ENCODE results near the gene MSL1. TPM values are rescaled to one million over a fixed set of nuclear protein-coding genes. Genes with fewer than 3 reads are reported as not detected.

Gene MSL1
- total and polyA plus RNA-seq, 9 of the 15 experiments (the other 6 are each of a cell fraction or from before 2014, with no cell fraction given): 13.8 to 120 (median 61.9) TPM

DNA sequence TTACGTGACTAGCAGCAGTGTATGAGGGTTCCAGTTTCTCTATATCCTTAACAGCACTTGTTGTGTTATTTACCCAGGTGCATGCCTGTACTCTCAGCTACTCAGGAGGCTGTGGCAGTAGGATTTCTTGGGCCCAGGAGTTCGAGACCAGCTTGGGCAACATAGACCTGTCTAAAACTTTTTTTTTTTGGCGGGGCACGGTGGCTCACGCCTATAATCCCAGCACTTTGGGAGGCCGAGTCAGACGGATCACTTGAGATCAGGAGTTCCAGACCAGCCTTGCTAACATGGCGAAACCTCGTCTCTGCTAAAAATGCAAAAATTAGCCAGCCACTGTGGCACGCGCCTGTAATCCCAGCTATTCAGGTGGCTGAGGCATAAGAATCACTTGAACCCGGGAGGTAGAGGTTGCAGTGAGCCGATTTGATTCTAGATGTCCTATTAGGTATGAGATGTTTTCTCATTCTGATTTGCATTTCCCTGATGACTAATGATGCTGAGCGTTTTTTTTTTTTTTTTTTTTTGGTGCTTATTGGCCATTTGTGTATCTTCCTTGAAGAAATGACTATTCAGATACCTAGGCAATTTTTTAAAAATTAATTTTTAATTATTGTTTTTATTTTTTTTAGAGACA, 31.9 kb downstream of the MSL1 start (continued):
- TF ChIP-seq BRD9 (IDR thresholded peaks at IDR 0.05; ENCODE audit: low read depth, partially characterized antibody) (peak; percentile 12), NCOA1 (IDR thresholded peaks at IDR 0.05; ENCODE audit: low read depth) (no peak), ZNF41 (CRISPR knock-in tag; conservative IDR thresholded peaks at IDR 0.05) (no peak)

- ChIA-PET CTCF (ENCODE audit: low intra/inter-chr PET ratio) (no interaction called here), POLR2A (interaction anchor here (0.7 to 1.1 kb wide), 4 partner anchors 10 to 130 kb away, joined by 3 to 4 read pairs (median 3); no protein-coding TSS in a partner anchor)
- WGBS (ENCODE audit: insufficient coverage, low coverage, missing lambda C conversion rate): 52% methylated on average over 2 of the region's 2 CpGs
- ATAC-seq: peak; percentile 21; the same call in 2 of the 3 replicates
- no peaks in the 10 kb centered on the region for H3K9me3 ChIP-seq (replicated peaks; ENCODE audit: control insufficient read depth, insufficient read depth, low read depth, low read length)
- intact Hi-C loops (cut with micrococcal nuclease): no loop called here
- no peaks in the 10 kb centered on the region for H3K27me3 ChIP-seq (ENCODE audit: control insufficient read depth in 2 of 2, insufficient read depth in 2 of 2, low read length in 2 of 2)
- no peak for DNase-seq (ENCODE audit: extremely low read depth in 1 of 4, low spot score in 3 of 4)
- peaks cover 56% of the 10 kb centered on the region for H3K79me2 ChIP-seq (ENCODE audit: control insufficient read depth, insufficient read depth, low read length)
- peaks cover 8 to 13% of the 10 kb centered on the region in 2 experiments for H3K4me1 ChIP-seq (replicated peaks in 1 of 2; ENCODE audit: control insufficient read depth in 2 of 2, insufficient read depth in 2 of 2, low read length in 2 of 2)
- no peaks in the 10 kb centered on the region for H3K9me1 ChIP-seq (ENCODE audit: control insufficient read depth, insufficient read depth, low read length)
- H3K4me3 ChIP-seq: no peak overlapping the region
- no peak overlapping the region; a peak in 1 of 4 replicates for H3K9ac ChIP-seq (ENCODE audit: insufficient read depth in 1 of 2, low read depth in 2 of 2, low read length in 2 of 2)
- no TSS peak for BruUV-seq (replicated peaks)
- in situ Hi-C loops (cut with MboI): no loop called here
- H3K4me2 ChIP-seq (ENCODE audit: insufficient read depth, low read length): no peak overlapping the region
- H3K36me3 ChIP-seq (ENCODE audit: control insufficient read depth, insufficient read depth, low read length): peaks cover 70% of the 10 kb centered on the region
- no peak overlapping the region for H2AFZ ChIP-seq (ENCODE audit: low read depth, low read length)
- peak overlapping the region; percentile 6; the same call in 1 of the 3 replicates for H3K27ac ChIP-seq (ENCODE audit: extremely low read depth, low read depth, low read length)
- no peak for FAIRE-seq
- no peaks in the 10 kb centered on the region for H4K20me1 ChIP-seq (replicated peaks; ENCODE audit: control insufficient read depth, insufficient read depth, low read length)
- TF ChIP-seq NFYB (IDR thresholded peaks at IDR 0.05; ENCODE audit: extremely low read depth, insufficient read length) (no peak), DPF2 (IDR thresholded peaks at IDR 0.05) (no peak), PHF8 (IDR thresholded peaks at IDR 0.05; ENCODE audit: borderline replicate concordance, low read length) (no peak), CBX8 (IDR thresholded peaks at IDR 0.05; ENCODE audit: borderline replicate concordance, extremely low read depth, low read depth, low read length, poor library complexity, severe bottlenecking) (no peak), NFE2 (IDR thresholded peaks at IDR 0.05; ENCODE audit: low read depth) (peak; percentile 72), FOXJ2 (tag; IDR thresholded peaks at IDR 0.05) (no peak), FOXJ3 (CRISPR knock-in tag; IDR thresholded peaks at IDR 0.05) (no peak), POLR2H (tag; IDR thresholded peaks at IDR 0.05; ENCODE audit: low read depth) (no peak), ZNF707 (CRISPR knock-in tag; conservative IDR thresholded peaks at IDR 0.05) (no peak), NFIX (CRISPR knock-in tag; IDR thresholded peaks at IDR 0.05; ENCODE audit: low read depth) (no peak), XRCC5 (IDR thresholded peaks at IDR 0.05; ENCODE audit: low read depth, low read length) (no peak), FUS (optimal IDR thresholded peaks at IDR 0.05; ENCODE audit: low read depth, low read length) (no peak), L3MBTL2 (IDR thresholded peaks at IDR 0.05) (no peak), SRF (CRISPR knock-in tag; IDR thresholded peaks at IDR 0.05) (no peak), ZNF277 (CRISPR knock-in tag; IDR thresholded peaks at IDR 0.05; ENCODE audit: borderline replicate concordance) (no peak)
- TF ChIP-seq, protein P1, sequence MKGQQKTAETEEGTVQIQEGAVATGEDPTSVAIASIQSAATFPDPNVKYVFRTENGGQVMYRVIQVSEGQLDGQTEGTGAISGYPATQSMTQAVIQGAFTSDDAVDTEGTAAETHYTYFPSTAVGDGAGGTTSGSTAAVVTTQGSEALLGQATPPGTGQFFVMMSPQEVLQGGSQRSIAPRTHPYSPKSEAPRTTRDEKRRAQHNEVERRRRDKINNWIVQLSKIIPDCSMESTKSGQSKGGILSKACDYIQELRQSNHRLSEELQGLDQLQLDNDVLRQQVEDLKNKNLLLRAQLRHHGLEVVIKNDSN (CRISPR knock-in tag; IDR thresholded peaks at IDR 0.05): no peak
These were observed 36.2 kb downstream of the MSL1 start for GRCh38 chr17:40157973-40158372.
